HepG2 (cell line): ENCODE measurements around the gene ABHD6. TPM values are rescaled to one million over a fixed set of nuclear protein-coding genes. Genes with fewer than 3 reads are reported as not detected.
A peak's percentile ranks its signal among the peaks of the same experiment; 100 is the strongest.

Experiments
- CSRNP1 ChIP-seq: sonication (generic); formaldehyde crosslinking; IDR thresholded peaks from 2 replicates; pipeline ENCODE4 v1.8.1; 2023; ENCODE audit warnings: mild to moderate bottlenecking, missing genetic modification reagents
- EHMT2 ChIP-seq: fragments of 200-600 bp; sonication (generic); IDR thresholded peaks from 2 replicates; pipeline ENCODE4 v1.7.0; 2017; ENCODE audit warnings: antibody characterized with exemption, low read depth, low read length, borderline replicate concordance
- GATA4 ChIP-seq: sonication (generic); IDR thresholded peaks from 2 replicates; pipeline ENCODE4 v1.6.1; 2016; ENCODE audit warnings: antibody characterized with exemption, low read depth, borderline replicate concordance
- HNF1A ChIP-seq, 2 experiments: sonication (generic) in 1 of 2; formaldehyde crosslinking in 1 of 2; IDR thresholded peaks; 2 replicates each; pipeline versions ENCODE4 v1.4.0 to v1.6.1; 2016 to 2020; ENCODE audit warnings: borderline replicate concordance in 1 of 2, low read depth in 1 of 2, mild to moderate bottlenecking in 1 of 2, missing genetic modification reagents in 1 of 2
- KDM6A ChIP-seq: IDR thresholded peaks from 2 replicates; pipeline ENCODE4 v1.6.1; 2016; ENCODE audit warnings: low read depth
- LCORL ChIP-seq, 2 experiments: fragments of 450-650 bp in 1 of 2; sonication (generic) in 1 of 2; formaldehyde crosslinking in 1 of 2; IDR thresholded peaks; 2 replicates each; pipeline versions ENCODE4 v1.5.0 to v1.6.1; 2017 to 2020; ENCODE audit warnings: antibody characterized with exemption in 1 of 2, missing genetic modification reagents in 1 of 2
- POGZ ChIP-seq: sonication (generic); formaldehyde crosslinking; IDR thresholded peaks from 2 replicates; pipeline ENCODE4 v1.4.0; 2020; ENCODE audit warnings: mild to moderate bottlenecking, missing genetic modification reagents
- RERE ChIP-seq: IDR thresholded peaks from 2 replicates; pipeline ENCODE4 v1.6.1; 2016; ENCODE audit warnings: low read depth, missing genetic modification reagents, missing compliant biosample characterization
- SALL1 ChIP-seq: sonication (generic); formaldehyde crosslinking; IDR thresholded peaks from 2 replicates; pipeline ENCODE4 v1.8.0; 2022; ENCODE audit warnings: mild to moderate bottlenecking, missing genetic modification reagents
- ZBTB3 ChIP-seq: sonication (generic); formaldehyde crosslinking; IDR thresholded peaks from 2 replicates; pipeline ENCODE4 v1.4.0; 2020; ENCODE audit warnings: low read depth, mild to moderate bottlenecking, moderate library complexity, missing genetic modification reagents, borderline replicate concordance
- ZKSCAN1 ChIP-seq: fragments of 150-350 bp; IDR thresholded peaks from 2 replicates; pipeline ENCODE4 v1.6.1; 2014; ENCODE audit warnings: low read length
- polyA plus RNA-seq, 8 experiments: library from polyadenylated mRNA; depleted of rRNA in 3 of 8; stranded (reverse) in 7 of 8; unstranded in 1 of 8; fragments of >200 nt; fragmentation: Illumina TruSeq in 4 of 8; extraction: Trizol in 4 of 8; gene quantifications; 2 replicates each; pipeline versions ENCODE4 v1.2.1 to v1.2.3, GENCODE V29; 2011 to 2016; ENCODE audit warnings: low read depth in 4 of 8, missing spikeins in 1 of 8, mixed read lengths in 1 of 8; ENCODE audit not compliant: insufficient read depth in 1 of 8
- total RNA-seq, 5 experiments: library from RNA; depleted of rRNA; stranded (reverse); fragments of >200 nt; fragmentation: Illumina TruSeq; extraction: Trizol; gene quantifications; 2 replicates each; pipeline ENCODE4 v1.2.3, GENCODE V29; 2016; ENCODE audit warnings: low read depth in 1 of 5
- TF ChIP-seq, protein P1 (sequence below): sonication (generic); formaldehyde crosslinking; IDR thresholded peaks from 2 replicates; pipeline ENCODE4 v1.4.0; 2020; ENCODE audit warnings: missing genetic modification reagents

The ABHD6 gene
- total and polyA plus RNA-seq, 2 of the 13 experiments (the other 11 are each of a cell fraction or from before 2014, with no cell fraction given): 9.0 to 17.2 TPM

GRCh38 chr3:58205981-58206380 is 31.6 kb upstream of the ABHD6 start (continued):
- TF ChIP-seq, protein P1, sequence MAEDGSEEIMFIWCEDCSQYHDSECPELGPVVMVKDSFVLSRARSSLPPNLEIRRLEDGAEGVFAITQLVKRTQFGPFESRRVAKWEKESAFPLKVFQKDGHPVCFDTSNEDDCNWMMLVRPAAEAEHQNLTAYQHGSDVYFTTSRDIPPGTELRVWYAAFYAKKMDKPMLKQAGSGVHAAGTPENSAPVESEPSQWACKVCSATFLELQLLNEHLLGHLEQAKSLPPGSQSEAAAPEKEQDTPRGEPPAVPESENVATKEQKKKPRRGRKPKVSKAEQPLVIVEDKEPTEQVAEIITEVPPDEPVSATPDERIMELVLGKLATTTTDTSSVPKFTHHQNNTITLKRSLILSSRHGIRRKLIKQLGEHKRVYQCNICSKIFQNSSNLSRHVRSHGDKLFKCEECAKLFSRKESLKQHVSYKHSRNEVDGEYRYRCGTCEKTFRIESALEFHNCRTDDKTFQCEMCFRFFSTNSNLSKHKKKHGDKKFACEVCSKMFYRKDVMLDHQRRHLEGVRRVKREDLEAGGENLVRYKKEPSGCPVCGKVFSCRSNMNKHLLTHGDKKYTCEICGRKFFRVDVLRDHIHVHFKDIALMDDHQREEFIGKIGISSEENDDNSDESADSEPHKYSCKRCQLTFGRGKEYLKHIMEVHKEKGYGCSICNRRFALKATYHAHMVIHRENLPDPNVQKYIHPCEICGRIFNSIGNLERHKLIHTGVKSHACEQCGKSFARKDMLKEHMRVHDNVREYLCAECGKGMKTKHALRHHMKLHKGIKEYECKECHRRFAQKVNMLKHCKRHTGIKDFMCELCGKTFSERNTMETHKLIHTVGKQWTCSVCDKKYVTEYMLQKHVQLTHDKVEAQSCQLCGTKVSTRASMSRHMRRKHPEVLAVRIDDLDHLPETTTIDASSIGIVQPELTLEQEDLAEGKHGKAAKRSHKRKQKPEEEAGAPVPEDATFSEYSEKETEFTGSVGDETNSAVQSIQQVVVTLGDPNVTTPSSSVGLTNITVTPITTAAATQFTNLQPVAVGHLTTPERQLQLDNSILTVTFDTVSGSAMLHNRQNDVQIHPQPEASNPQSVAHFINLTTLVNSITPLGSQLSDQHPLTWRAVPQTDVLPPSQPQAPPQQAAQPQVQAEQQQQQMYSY: no peak
- TF ChIP-seq KDM6A (CRISPR knock-in tag): no peak
- no peak; the same call in 1 of the 2 replicates for TF ChIP-seq POGZ
- no peak; the same call in 1 of the 2 replicates for TF ChIP-seq SALL1 (CRISPR knock-in tag)
- no peak for TF ChIP-seq RERE
- TF ChIP-seq EHMT2: no peak
- TF ChIP-seq LCORL (IDR thresholded peaks at IDR 0.05): no peak
- TF ChIP-seq LCORL (CRISPR knock-in tag; IDR thresholded peaks at IDR 0.05): peak; percentile 69
- TF ChIP-seq ZBTB3: no peak
- no peak for TF ChIP-seq GATA4
- no peak for TF ChIP-seq HNF1A (IDR thresholded peaks at IDR 0.05; ENCODE audit: low read depth)
- TF ChIP-seq HNF1A (CRISPR knock-in tag; IDR thresholded peaks at IDR 0.05; ENCODE audit: borderline replicate concordance): no peak
- TF ChIP-seq ZKSCAN1: no peak
- TF ChIP-seq CSRNP1 (CRISPR knock-in tag): no peak
